SU-DHL-6 (cell line): ENCODE measurements around the gene NTRK3.
"Not testable (repeated sequence)": the region's sequence is repeated elsewhere in the genome, so short reads cannot be mapped to it uniquely, and the experiment has no call there.

ENCODE experiments used
- H2AFZ ChIP-seq: fragments of 200-600 bp; sonication (generic); 2 replicates; pipeline ENCODE4 v1.6.1; 2014; ENCODE audit warnings: low read depth, mild to moderate bottlenecking, moderate library complexity, mixed read lengths, antibody characterized with exemption, low read length; ENCODE audit not compliant: severe bottlenecking
- H3F3A ChIP-seq: fragments of 200-600 bp; shearing (Covaris generic); 2 replicates; pipeline ENCODE4 v1.6.0; 2016; ENCODE audit warnings: antibody characterized with exemption, mild to moderate bottlenecking; ENCODE audit not compliant: insufficient read depth
- H3K27ac ChIP-seq: fragments of 200-600 bp; sonication (generic); 2 replicates; pipeline ENCODE4 v1.5.1; 2016; ENCODE audit warnings: low read depth, mild to moderate bottlenecking, low read length, moderate library complexity, mixed read lengths
- H3K27me3 ChIP-seq: fragments of 200-600 bp; sonication (generic), shearing (Covaris generic); 2 replicates; pipeline ENCODE4 v1.6.0; 2014; ENCODE audit warnings: mild to moderate bottlenecking, low read length
- H3K36me3 ChIP-seq: fragments of 200-600 bp; sonication (generic); 2 replicates; pipeline ENCODE4 v1.6.1; 2014; ENCODE audit warnings: mild to moderate bottlenecking, low read length, mixed read lengths
- H3K4me2 ChIP-seq: fragments of 300-600, 200-600 bp; shearing (Covaris generic), sonication (generic); 2 replicates; pipeline ENCODE4 v1.6.0; 2014; ENCODE audit warnings: low read length, low read depth, mild to moderate bottlenecking; ENCODE audit not compliant: poor library complexity, severe bottlenecking
- H3K4me3 ChIP-seq: fragments of 200-600 bp; sonication (generic); 2 replicates; pipeline ENCODE4 v1.5.1; 2014; ENCODE audit warnings: antibody characterized with exemption, low read length, mild to moderate bottlenecking, mixed read lengths; ENCODE audit not compliant: insufficient read depth, poor library complexity, severe bottlenecking
- H3K79me2 ChIP-seq: fragments of 200-600 bp; sonication (generic); 2 replicates; pipeline ENCODE4 v1.6.1; 2014; ENCODE audit warnings: mild to moderate bottlenecking, low read length, moderate library complexity; ENCODE audit not compliant: insufficient read depth
- H3K9ac ChIP-seq: fragments of 200-600 bp; sonication (generic); 2 replicates; pipeline ENCODE4 v1.7.0; 2014; ENCODE audit warnings: mild to moderate bottlenecking, low read length
- H3K9me2 ChIP-seq: fragments of 200-600 bp; sonication (generic); replicated peaks from 2 replicates; pipeline ENCODE4 v1.6.1; 2014; ENCODE audit warnings: low read length; ENCODE audit not compliant: insufficient read depth
- H3K9me3 ChIP-seq: fragments of 200-600 bp; sonication (generic); 2 replicates; pipeline ENCODE4 v1.6.1; 2014; ENCODE audit warnings: low read length, mixed read lengths; ENCODE audit not compliant: insufficient read depth
- H4K20me1 ChIP-seq: fragments of 200-600 bp; sonication (generic); 2 replicates; pipeline ENCODE4 v1.6.1; 2014; ENCODE audit warnings: low read depth, mild to moderate bottlenecking, antibody characterized with exemption, low read length, moderate library complexity, mixed read lengths
- EZH2phosphoT487 ChIP-seq: fragments of 200-600 bp; sonication (generic), shearing (Covaris generic); conservative IDR thresholded peaks from 2 replicates; pipeline ENCODE4 v1.6.1; 2018; ENCODE audit warnings: mild to moderate bottlenecking, antibody characterized with exemption, low read length, moderate library complexity, mixed read lengths
- TF ChIP-seq, protein P1 (sequence below): fragments of 200-600 bp; sonication (generic); IDR thresholded peaks from one replicate; pipeline ENCODE4 v1.5.1; 2017; ENCODE audit warnings: antibody characterized with exemption, mild to moderate bottlenecking, low read length, moderate library complexity; ENCODE audit not compliant: insufficient read depth, poor library complexity, severe bottlenecking

The NTRK3 gene

DNA sequence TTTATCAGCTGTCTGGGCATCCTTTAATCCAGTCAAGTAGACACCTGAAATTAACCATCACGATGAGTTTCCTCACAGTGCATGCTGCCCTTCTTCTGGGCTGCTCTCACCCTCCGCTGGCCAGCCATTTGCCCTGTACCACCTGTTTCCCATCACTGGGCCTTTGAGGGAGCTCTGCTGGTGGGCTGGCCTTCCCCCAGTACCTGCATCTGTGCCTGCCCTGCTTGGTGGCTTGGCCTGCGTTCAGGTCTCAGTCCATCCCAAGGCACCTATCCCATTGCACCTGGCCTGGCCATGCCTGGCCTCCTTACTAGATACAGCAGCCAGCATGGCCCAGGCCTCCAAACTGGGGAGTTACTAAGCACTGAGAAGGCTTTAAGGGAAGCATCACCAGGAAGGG, 413.2 kb downstream of the NTRK3 start:
- H2AFZ ChIP-seq: no peak overlapping the region
- no peak for TF ChIP-seq EZH2phosphoT487
- TF ChIP-seq, protein P1, sequence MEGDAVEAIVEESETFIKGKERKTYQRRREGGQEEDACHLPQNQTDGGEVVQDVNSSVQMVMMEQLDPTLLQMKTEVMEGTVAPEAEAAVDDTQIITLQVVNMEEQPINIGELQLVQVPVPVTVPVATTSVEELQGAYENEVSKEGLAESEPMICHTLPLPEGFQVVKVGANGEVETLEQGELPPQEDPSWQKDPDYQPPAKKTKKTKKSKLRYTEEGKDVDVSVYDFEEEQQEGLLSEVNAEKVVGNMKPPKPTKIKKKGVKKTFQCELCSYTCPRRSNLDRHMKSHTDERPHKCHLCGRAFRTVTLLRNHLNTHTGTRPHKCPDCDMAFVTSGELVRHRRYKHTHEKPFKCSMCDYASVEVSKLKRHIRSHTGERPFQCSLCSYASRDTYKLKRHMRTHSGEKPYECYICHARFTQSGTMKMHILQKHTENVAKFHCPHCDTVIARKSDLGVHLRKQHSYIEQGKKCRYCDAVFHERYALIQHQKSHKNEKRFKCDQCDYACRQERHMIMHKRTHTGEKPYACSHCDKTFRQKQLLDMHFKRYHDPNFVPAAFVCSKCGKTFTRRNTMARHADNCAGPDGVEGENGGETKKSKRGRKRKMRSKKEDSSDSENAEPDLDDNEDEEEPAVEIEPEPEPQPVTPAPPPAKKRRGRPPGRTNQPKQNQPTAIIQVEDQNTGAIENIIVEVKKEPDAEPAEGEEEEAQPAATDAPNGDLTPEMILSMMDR: no peak
- no peaks in the 10 kb centered on the region for H3K79me2 ChIP-seq
- H3F3A ChIP-seq: no peaks in the 10 kb centered on the region
- no peaks in the 10 kb centered on the region for H3K27me3 ChIP-seq
- H3K4me3 ChIP-seq: no peak overlapping the region
- no peaks in the 10 kb centered on the region for H4K20me1 ChIP-seq
- H3K9ac ChIP-seq: no peak overlapping the region
- no peak overlapping the region for H3K4me2 ChIP-seq
- no peaks in the 10 kb centered on the region for H3K9me2 ChIP-seq
- H3K9me3 ChIP-seq: no peaks in the 10 kb centered on the region
- H3K27ac ChIP-seq: no peak overlapping the region
- no peaks in the 10 kb centered on the region for H3K36me3 ChIP-seq

DNA sequence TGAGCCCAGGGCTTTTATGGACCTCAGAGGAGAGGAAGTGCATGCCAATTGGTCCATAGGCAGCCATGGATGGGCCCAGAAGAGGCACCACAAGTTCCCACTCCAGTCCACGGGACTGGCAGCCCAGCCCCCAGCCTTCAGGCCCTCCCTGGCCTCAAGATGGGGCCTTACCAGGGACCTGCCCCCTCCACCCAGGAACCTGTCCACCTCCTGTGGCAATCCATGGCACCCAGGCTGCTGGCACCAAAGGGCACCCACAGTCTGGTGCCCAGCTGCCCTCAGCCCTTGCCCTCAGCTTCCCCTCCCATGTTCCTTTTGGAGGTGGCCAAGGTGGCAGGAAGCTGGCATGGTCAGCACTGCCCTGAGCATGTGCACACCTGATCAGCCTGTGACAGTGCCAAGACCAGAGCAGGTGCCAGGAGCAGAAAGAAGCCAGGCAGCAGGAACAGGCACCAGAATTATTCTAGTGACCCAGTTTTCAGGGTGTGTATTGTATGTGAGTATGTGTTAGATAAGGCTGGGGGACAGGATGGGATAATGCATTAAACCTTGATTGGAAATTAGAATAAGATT, 415.0 kb downstream of the NTRK3 start:
- no peak overlapping the region for H3K9ac ChIP-seq
- no peak overlapping the region for H3K4me2 ChIP-seq
- H3K27ac ChIP-seq: no peak overlapping the region
- no peaks in the 10 kb centered on the region for H3K79me2 ChIP-seq
- H4K20me1 ChIP-seq: no peaks in the 10 kb centered on the region
- H3K27me3 ChIP-seq: no peaks in the 10 kb centered on the region
- H3K9me2 ChIP-seq: no peaks in the 10 kb centered on the region
- H3K9me3 ChIP-seq: no peaks in the 10 kb centered on the region
- H2AFZ ChIP-seq: no peak overlapping the region
- H3F3A ChIP-seq: no peaks in the 10 kb centered on the region
- H3K4me3 ChIP-seq: no peak overlapping the region
- TF ChIP-seq EZH2phosphoT487: no peak
- TF ChIP-seq, protein P1: no peak
- H3K36me3 ChIP-seq: no peaks in the 10 kb centered on the region

DNA sequence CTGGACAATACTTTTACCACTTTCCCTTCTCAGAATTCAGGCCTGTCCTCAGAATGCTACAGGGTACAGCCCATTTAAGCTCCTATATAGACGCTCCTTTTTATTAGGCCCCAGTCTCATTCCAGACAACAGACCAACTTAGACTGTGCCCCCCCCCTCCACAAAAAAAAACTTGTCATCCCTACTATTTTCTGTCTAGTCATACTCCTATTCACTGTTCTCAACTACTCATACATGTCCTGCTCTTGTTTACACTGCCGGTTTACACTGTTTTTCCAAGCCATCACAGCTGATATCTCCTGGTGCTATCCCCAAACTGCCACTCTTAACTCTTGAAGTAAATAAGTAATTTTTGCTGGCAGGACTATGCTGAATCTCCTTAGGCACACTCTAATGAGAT, 420.7 kb downstream of the NTRK3 start:
- not testable (repeated sequence) for H3K27ac ChIP-seq, H3K9me3 ChIP-seq, H3F3A ChIP-seq, H3K9me2 ChIP-seq, H3K27me3 ChIP-seq, H3K4me2 ChIP-seq, H3K36me3 ChIP-seq, H3K9ac ChIP-seq, H4K20me1 ChIP-seq, H2AFZ ChIP-seq, H3K4me3 ChIP-seq, H3K79me2 ChIP-seq

DNA sequence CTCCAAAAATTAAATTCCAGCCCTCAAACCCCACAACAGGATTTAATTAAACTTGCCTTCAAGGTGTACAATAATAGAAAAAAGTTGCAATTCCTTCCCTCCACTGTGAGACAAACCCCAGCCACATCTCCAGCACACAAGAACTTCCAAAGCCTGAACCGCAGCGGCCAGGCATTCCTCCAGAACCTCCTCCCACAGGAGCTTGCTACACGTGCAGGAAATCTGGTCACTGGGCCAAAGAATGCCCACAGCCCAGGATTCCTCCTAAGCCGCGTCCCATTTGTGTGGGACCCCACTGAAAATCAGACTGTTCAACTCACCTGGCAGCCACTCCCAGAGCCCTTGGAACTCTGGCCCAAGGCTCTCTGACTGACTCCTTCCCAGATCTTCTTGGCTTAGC, 423.2 kb downstream of the NTRK3 start:
- H3K9ac ChIP-seq, H3K4me2 ChIP-seq, H3K9me3 ChIP-seq, H3K4me3 ChIP-seq, H3K36me3 ChIP-seq, H2AFZ ChIP-seq, H3K27ac ChIP-seq, H3K79me2 ChIP-seq, H4K20me1 ChIP-seq, H3K9me2 ChIP-seq, H3K27me3 ChIP-seq, H3F3A ChIP-seq: not testable (repeated sequence)
